OCI-LY7 (cell line): ENCODE data around the gene FSIP2.

Source experiments
- CTCF ChIP-seq: fragments of 200-600 bp; sonication (generic); conservative IDR thresholded peaks from 2 replicates; pipeline ENCODE4 v1.5.1; 2014; ENCODE audit warnings: mild to moderate bottlenecking, antibody characterized with exemption, low read length, moderate library complexity, mixed read lengths
- EZH2phosphoT487 ChIP-seq: fragments of 200-600 bp; sonication (generic); IDR thresholded peaks from 2 replicates; pipeline ENCODE4 v1.6.1; 2018; ENCODE audit warnings: low read depth, borderline replicate concordance, mild to moderate bottlenecking, mixed run types, antibody characterized with exemption, low read length, moderate library complexity, mixed read lengths

- TF ChIP-seq CTCF (no peak), EZH2phosphoT487 (no peak)
These were observed 119.1 kb downstream of the FSIP2 start for GRCh38 chr2:185857691-185858090.
